GM21526 (cell line): ENCODE results near the gene CCL17.
"Not testable (repeated sequence)": the region's sequence is repeated elsewhere in the genome, so short reads cannot be mapped to it uniquely, and the experiment has no call there.

Experiments
- ATAC-seq: cut with Tn5 transposase; IDR thresholded peaks from one replicate; pipeline ENCODE4 v1.9.1; 2021; ENCODE audit warnings: moderate library complexity; ENCODE audit not compliant: unreplicated experiment, low FRiP score

Gene CCL17

DNA sequence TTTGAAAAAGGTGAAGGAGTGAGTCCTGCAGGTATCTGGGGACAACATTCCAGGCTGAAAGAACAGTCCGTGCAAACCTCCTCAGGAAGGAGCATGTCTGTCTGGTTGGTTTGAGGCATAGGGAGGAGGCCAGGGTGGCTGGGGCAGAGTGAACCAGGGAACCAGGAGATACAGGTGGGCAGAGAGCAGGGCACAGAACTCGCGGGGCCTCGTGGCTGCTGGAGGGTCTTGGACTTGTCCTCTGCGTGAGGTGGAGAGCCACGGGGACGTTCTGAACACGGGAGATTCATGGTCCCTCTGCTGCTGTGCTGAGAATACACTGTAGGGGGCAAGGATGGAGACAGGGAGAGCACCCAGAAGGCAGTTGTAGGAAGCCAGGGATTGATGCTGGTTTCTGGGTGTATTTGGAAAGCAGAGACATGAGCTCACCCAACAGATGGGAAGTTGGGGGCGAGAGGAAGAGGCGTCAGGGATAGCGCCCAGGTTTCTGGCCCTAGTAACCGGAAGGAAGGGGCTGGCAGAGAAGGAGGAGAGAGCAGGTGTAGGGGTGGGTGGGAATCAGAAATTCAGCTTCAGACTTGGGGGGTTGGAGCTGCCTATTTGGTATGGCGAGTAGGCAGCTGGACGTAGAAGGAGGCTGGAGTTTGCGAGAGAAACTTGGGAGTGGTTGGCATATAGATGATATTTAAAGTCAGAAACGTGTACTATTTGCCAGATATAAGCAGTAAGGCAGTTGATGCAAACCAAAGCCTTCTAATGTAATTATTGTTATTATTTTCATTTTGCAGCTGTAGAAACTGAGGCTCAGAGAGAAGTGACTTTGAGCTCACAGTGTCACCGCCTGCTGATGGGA is at the start of gene CCL17:
CCL17 (plus strand) TSS at position 803 of the 853 bp plus-strand sequence. CDS start 9,166 bp downstream, outside the sequence.
- ATAC-seq: no peak

DNA sequence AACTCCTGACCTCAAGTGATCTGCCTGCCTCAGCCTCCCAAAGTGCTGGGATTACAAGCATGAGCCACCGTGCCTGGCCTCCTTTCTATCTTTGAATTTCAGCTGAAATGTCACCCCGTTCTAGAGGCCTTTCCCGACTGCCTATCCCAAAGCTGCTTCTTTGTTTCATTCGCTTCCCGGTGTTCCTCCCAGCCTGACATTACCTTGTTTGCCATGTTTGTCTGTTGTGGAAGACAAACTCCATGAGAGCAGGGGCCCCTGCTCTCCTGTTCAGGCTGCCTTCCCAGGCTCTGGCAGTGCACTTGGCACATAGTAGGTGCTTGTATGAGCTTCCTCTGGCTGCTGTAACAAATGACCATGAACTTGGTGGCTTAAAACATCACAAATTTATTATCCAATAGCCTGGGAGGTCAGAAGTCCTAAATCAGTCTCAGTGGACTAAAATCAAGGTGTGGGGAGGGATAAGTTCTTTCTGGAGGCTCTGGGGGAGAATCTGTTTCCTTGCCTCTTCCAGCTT is 48.6 kb upstream of the CCL17 start:
- ATAC-seq: no peak

- ATAC-seq: no peak
Measured at GRCh38 chr16:57356547-57356946, 48.0 kb upstream of the CCL17 start.

DNA sequence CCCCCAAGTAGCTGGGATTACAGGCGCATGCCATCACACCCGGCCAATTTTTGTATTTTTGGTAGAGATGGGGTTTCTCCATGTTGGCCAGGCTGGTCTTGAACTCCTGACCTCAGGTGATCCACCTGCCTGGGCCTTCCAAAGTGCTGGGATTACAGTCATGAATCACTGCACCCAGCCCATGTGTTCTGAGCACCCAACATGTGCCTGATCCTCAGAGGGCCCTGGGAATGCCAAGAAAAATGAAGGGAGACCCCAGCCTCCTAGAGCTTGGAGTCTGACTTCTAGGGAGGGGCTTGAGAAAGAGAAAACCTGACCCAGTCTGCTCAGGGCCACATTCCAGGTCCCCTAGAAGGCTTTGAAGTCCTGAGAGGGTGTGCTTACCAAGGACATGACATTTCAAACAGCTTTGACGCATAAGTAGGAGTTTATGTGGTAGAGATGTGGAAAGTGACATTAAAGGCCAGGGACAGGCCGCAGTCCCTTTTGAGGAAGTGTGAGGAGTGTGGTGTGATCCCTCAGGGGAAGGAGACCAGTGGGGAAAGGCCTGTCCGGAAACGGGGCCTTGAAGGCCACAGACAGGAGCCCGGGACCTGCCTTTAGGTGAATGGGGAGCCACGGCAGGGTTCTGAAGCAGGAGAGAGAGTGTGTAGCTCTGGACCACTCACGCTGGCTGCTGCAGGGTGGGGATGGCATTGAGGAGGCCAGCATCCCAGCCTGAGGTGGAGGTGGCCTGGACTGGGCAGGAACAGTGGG is 47.1 kb upstream of the CCL17 start:
- ATAC-seq: no peak

- ATAC-seq: no peak
Measured at GRCh38 chr16:57358086-57358420, 46.5 kb upstream of the CCL17 start.

- no peak for ATAC-seq
Measured at GRCh38 chr16:57358527-57359095, 46.0 kb upstream of the CCL17 start, which contains the start of gene CCL22. Gene CCL22 (plus strand): TSS chr16:57358783. CDS start chr16:57358817, 34 bp downstream.

GRCh38 chr16:57360321-57360935 is 44.1 kb upstream of the CCL17 start:
- ATAC-seq: no peak

GRCh38 chr16:57361404-57361803 is 43.2 kb upstream of the CCL17 start:
- no peak for ATAC-seq

DNA sequence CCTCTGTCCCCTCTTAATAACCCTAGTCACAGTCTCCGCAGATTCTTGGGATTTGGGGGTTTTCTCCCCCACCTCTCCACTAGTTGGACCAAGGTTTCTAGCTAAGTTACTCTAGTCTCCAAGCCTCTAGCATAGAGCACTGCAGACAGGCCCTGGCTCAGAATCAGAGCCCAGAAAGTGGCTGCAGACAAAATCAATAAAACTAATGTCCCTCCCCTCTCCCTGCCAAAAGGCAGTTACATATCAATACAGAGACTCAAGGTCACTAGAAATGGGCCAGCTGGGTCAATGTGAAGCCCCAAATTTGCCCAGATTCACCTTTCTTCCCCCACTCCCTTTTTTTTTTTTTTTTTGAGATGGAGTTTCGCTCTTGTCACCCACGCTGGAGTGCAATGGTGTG is 40.4 kb upstream of the CCL17 start:
- ATAC-seq: no peak

GRCh38 chr16:57366544-57367040 is 38.0 kb upstream of the CCL17 start:
- ATAC-seq: no peak

GRCh38 chr16:57367116-57367752 is 37.3 kb upstream of the CCL17 start:
- ATAC-seq: no peak

DNA sequence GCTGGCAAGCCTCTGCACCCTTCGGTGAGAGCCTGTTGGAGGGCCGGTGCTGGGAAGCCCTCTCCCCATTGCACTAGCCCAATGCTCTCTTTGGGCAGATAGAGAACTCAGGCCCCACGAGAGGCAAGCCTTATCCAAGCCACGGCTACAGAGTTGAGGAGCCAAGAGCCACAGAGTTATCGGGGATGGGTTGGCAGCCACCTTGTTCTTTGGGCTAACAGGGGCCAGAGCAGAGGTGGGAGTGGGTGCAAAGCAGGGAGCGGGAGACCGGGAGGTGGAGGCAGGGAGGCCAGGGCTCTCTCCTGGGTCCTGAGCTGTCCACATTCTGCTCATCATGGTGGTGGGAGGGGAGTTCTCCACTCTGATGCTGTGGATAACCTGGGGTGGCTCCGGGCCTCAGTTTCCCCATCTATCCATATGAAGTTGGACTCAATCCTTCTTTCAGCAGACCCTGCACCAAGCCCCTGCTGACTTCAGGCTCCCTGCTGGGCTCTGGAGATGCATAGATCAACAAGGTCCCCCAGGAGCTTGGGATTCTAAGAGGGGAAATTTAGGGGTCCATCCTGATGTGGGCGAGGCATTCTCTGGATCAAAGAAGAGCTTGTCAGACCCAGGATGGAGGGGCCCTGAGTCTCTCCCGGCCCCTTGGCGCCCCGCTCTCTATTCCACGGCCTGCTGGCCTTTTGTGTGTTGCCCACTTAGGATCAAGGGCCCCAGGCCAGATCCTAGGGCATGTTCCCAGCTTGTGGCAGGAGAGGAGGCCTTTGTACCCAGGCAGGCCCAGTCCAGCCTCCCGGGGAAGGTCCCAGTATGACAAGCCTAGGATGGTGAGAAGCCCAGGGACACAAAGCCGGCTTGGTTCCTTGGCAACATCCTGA is 32.8 kb upstream of the CCL17 start:
- ATAC-seq: no peak

GRCh38 chr16:57372372-57373116 is 32.0 kb upstream of the CCL17 start, which contains the start of gene CX3CL1:
Gene CX3CL1 (plus strand): TSS chr16:57372490. CDS start chr16:57372569, 79 bp downstream.
- ATAC-seq: no peak

GRCh38 chr16:57373117-57373947 is 31.2 kb upstream of the CCL17 start:
- ATAC-seq: no peak

GRCh38 chr16:57374067-57374534 is 30.5 kb upstream of the CCL17 start:
- no peak for ATAC-seq

DNA sequence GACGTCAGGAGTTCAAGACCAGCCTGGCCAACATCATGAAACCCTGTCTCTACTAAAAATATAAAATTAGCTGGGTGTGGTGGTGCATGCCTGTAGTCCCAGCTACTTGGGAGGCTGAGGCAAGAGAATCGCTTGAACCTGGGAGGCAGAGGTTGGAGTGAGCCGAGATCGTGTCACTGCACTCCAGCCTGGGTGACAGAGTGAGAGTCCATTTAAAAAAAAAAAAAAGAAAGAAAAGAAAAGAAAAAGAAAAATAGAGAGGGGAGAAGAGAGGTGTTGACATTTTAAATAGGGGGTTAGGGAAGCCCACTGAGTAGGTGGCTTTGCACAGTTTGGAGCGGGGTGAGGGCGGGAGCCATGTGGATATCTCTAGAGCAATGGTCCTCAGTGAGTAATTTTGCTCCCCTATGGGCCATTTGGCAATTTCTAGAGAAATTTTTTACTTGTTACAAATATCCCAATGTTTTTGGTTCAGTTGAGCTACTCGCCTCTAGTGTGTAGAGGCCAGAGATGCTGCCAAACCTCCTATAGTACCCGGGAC is 29.6 kb upstream of the CCL17 start:
- ATAC-seq: not testable (repeated sequence)

GRCh38 chr16:57376313-57376818 is 28.2 kb upstream of the CCL17 start:
- no peak for ATAC-seq
